B cell (primary cell): Measurements from ENCODE around the gene GLP2R. TPM values are rescaled to one million over a fixed set of nuclear protein-coding genes. Genes with fewer than 3 reads are reported as not detected.

Experiments used
- ATAC-seq: fragments of 200-7000 bp; cut with Tn5 transposase; one replicate; pipeline ENCODE4 v1.10.0; 2021; ENCODE audit warnings: low read depth, mild to moderate bottlenecking, moderate number of reproducible peaks, moderate library complexity
- CTCF ChIA-PET: fragments of 350-600 bp; sonication (Branson Sonifier 250); formaldehyde crosslinking; loops from one replicate; lab custom pipeline; 2021; ENCODE audit warnings: antibody characterized with exemption, inconsistent platforms; lab: Charles Lee
- POLR2A ChIA-PET: fragments of 350-600 bp; sonication (Branson Sonifier 250); formaldehyde crosslinking; loops from one replicate; lab custom pipeline; 2021; ENCODE audit warnings: antibody characterized with exemption; lab: Charles Lee
- DNase-seq: peaks from one replicate; pipeline ENCODE4 v3.0.0; 2013
- H2AFZ ChIP-seq: 2 replicates; pipeline ENCODE4 v1.6.1; 2012; ENCODE audit warnings: mild to moderate bottlenecking, low read depth, low read length; ENCODE audit not compliant: insufficient read depth, poor library complexity, severe bottlenecking
- H3K27ac ChIP-seq, 2 donors: 1 replicate in 1 of 2; 2 replicates in 1 of 2; pipeline ENCODE4 v1.5.1; 2012 to 2013; ENCODE audit warnings: low read length in 2 of 2, mild to moderate bottlenecking in 2 of 2, moderate library complexity in 1 of 2
- H3K27me3 ChIP-seq, 4 experiments: fragments of 200-600 bp in 1 of 4; sonication (generic) in 1 of 4; replicated peaks in 1 of 4; 1 replicate in 2 of 4; 2 replicates in 2 of 4; pipeline versions ENCODE4 v1.6.1 to v1.7.0; 2013 to 2016; ENCODE audit warnings: low read length in 3 of 4, mild to moderate bottlenecking in 2 of 4, mixed read lengths in 1 of 4, moderate library complexity in 1 of 4; ENCODE audit not compliant: insufficient read depth in 4 of 4, control insufficient read depth in 3 of 4; ENCODE audit errors: control extremely low read depth in 1 of 4
- H3K36me3 ChIP-seq, 2 experiments: replicated peaks in 1 of 2; 1 replicate in 1 of 2; 2 replicates in 1 of 2; pipeline versions ENCODE4 v1.6.1 to v1.7.1; 2013; ENCODE audit warnings: low read length in 1 of 2; ENCODE audit not compliant: insufficient read depth in 2 of 2, control insufficient read depth in 1 of 2; ENCODE audit errors: control extremely low read depth in 1 of 2, extremely low read depth in 1 of 2
- H3K4me1 ChIP-seq, 2 donors: fragments of 200-600 bp in 1 of 2; sonication (generic) in 1 of 2; 1 replicate in 1 of 2; 2 replicates in 1 of 2; pipeline versions ENCODE4 v1.5.1 to v1.6.1; 2013 to 2017; ENCODE audit warnings: low read length in 2 of 2; ENCODE audit not compliant: control insufficient read depth in 2 of 2, insufficient read depth in 2 of 2
- H3K4me2 ChIP-seq: replicated peaks from 2 replicates; pipeline ENCODE3; 2012; ENCODE audit warnings: mild to moderate bottlenecking, low read depth, low read length; ENCODE audit not compliant: poor library complexity, severe bottlenecking
- H3K4me3 ChIP-seq, 5 experiments: fragments of 200-600 bp in 1 of 5; sonication (generic) in 1 of 5; 1 replicate in 3 of 5; 2 replicates in 2 of 5; pipeline versions ENCODE4 v1.5.1 to v1.7.0; 2011 to 2016; ENCODE audit warnings: low read length in 4 of 5, mild to moderate bottlenecking in 4 of 5, low read depth in 2 of 5, control low read depth in 1 of 5, moderate library complexity in 1 of 5; ENCODE audit not compliant: insufficient read depth in 1 of 5; ENCODE audit errors: control extremely low read depth in 1 of 5, extremely low read depth in 1 of 5
- H3K79me2 ChIP-seq: fragments of 200-600 bp; sonication (generic); one replicate; pipeline ENCODE4 v1.6.0; 2016; ENCODE audit warnings: low read length; ENCODE audit not compliant: control insufficient read depth, insufficient read depth
- H3K9ac ChIP-seq: fragments of 200-600 bp; sonication (generic); 2 replicates; pipeline ENCODE4 v1.6.1; 2017; ENCODE audit warnings: mild to moderate bottlenecking, low read length, moderate library complexity
- H3K9me3 ChIP-seq, 3 donors: one replicate each; pipeline versions ENCODE4 v1.6.1 to v1.7.1; 2013; ENCODE audit warnings: low read length in 2 of 3; ENCODE audit not compliant: control insufficient read depth in 2 of 3, insufficient read depth in 1 of 3; ENCODE audit errors: control extremely low read depth in 1 of 3
- H4K20me1 ChIP-seq: 2 replicates; pipeline ENCODE4 v1.6.0; 2012; ENCODE audit warnings: mild to moderate bottlenecking, low read length; ENCODE audit not compliant: insufficient read depth, control insufficient read depth, poor library complexity, severe bottlenecking
- H3K27ac Mint-ChIP-seq: one replicate; pipeline ENCODE4 v1.8.0; 2021; ENCODE audit warnings: mixed read lengths
- H3K27me3 Mint-ChIP-seq: one replicate; pipeline ENCODE4 v1.8.0; 2021; ENCODE audit warnings: mixed read lengths
- H3K4me1 Mint-ChIP-seq: one replicate; pipeline ENCODE4 v1.8.0; 2021; ENCODE audit warnings: mixed read lengths
- H3K4me3 Mint-ChIP-seq: one replicate; pipeline ENCODE4 v1.8.0; 2021; ENCODE audit warnings: mixed read lengths
- H3K9me3 Mint-ChIP-seq: one replicate; pipeline ENCODE4 v1.8.0; 2022; ENCODE audit warnings: mixed read lengths; ENCODE audit not compliant: insufficient read depth
- CTCF ChIP-seq: fragments of 200-600 bp; IDR thresholded peaks from one replicate; pipeline ENCODE4 v1.8.0; 2022; ENCODE audit warnings: antibody characterized with exemption, mild to moderate bottlenecking
- EZH2 ChIP-seq: IDR thresholded peaks from 2 replicates; pipeline ENCODE4 v1.6.1; 2012; ENCODE audit warnings: borderline replicate concordance, low read depth, mild to moderate bottlenecking, moderate library complexity, low read length; ENCODE audit not compliant: insufficient read depth, poor library complexity, severe bottlenecking
- WGBS: methylation state at CpG from one replicate; pipeline ENCODE4 v1.1.5; 2013; ENCODE audit warnings: missing lambda C conversion rate; ENCODE audit not compliant: insufficient coverage; 5-methylcytosine and 5-hydroxymethylcytosine counted together
- intact Hi-C: fragments of 100-400 bp; cut with micrococcal nuclease; formaldehyde crosslinking; loops from one replicate; pipeline ENCODE4 v1.10.0; 2022
- polyA plus RNA-seq: library from polyadenylated mRNA; depleted of rRNA; stranded (reverse); fragments of >200 nt; gene quantifications from 2 replicates; pipeline ENCODE4 v1.2.3, GENCODE V29; 2012
- total RNA-seq, 2 donors: library from RNA; stranded (reverse); fragments of 120-200 nt in 1 of 2; gene quantifications; 1 replicate in 1 of 2; 2 replicates in 1 of 2; pipeline versions ENCODE4 v1.2.3 to v1.2.4, GENCODE V29; 2013 to 2022

The GLP2R gene
- total and polyA plus RNA-seq, 2 donors (not counting 1 experiment from before 2014, with no cell fraction given), result not detected

GRCh38 chr17:9792181-9792840 lies 33.4 kb upstream of the GLP2R start:
- no peak overlapping the region for H3K4me2 ChIP-seq
- ATAC-seq, result no peak
- no peaks in the 10 kb centered on the region for H3K4me1 ChIP-seq
- no peak overlapping the region for H3K4me3 Mint-ChIP-seq
- no peak overlapping the region for H3K27ac ChIP-seq
- ChIA-PET CTCF (interaction anchor here (0.6 kb wide), 1 partner anchor 63 kb away, joined by 3 read pairs; no protein-coding TSS in a partner anchor), POLR2A (no interaction called here)
- H3K27ac Mint-ChIP-seq, result no peak overlapping the region
- H4K20me1 ChIP-seq, result no peaks in the 10 kb centered on the region
- H3K4me3 ChIP-seq, result no peak overlapping the region
- no peaks in the 10 kb centered on the region for H3K4me1 Mint-ChIP-seq
- H3K79me2 ChIP-seq, result no peaks in the 10 kb centered on the region
- intact Hi-C loops, result no loop called here
- no peaks in the 10 kb centered on the region for H3K36me3 ChIP-seq
- peaks cover 11% of the 10 kb centered on the region for H3K27me3 Mint-ChIP-seq
- H2AFZ ChIP-seq, result no peak overlapping the region
- peaks cover 0 to 2% (median 0%) of the 10 kb centered on the region in 4 experiments for H3K27me3 ChIP-seq
- no peaks in the 10 kb centered on the region for H3K9me3 ChIP-seq
- no peak for DNase-seq
- 93% methylated on average over 9 of the region's 15 CpGs for WGBS
- no peaks in the 10 kb centered on the region for H3K9me3 Mint-ChIP-seq
- no peak overlapping the region for H3K9ac ChIP-seq
- TF ChIP-seq EZH2, result no peak
- TF ChIP-seq CTCF, result no peak

- H3K4me2 ChIP-seq, result no peak overlapping the region
- Mint-ChIP-seq H3K27ac (no peak overlapping the region), H3K4me1 (no peaks in the 10 kb centered on the region), H3K4me3 (no peak overlapping the region), H3K9me3 (no peaks in the 10 kb centered on the region), H3K27me3 (peaks cover 23% of the 10 kb centered on the region)
- peaks cover 0 to 4% (median 0%) of the 10 kb centered on the region in 3 donors for H3K9me3 ChIP-seq
- no peaks in the 10 kb centered on the region for H3K79me2 ChIP-seq
- peaks cover 0 to 6% (median 0%) of the 10 kb centered on the region in 4 experiments for H3K27me3 ChIP-seq
- no peak overlapping the region for H3K4me3 ChIP-seq
- no peaks in the 10 kb centered on the region for H3K4me1 ChIP-seq
- WGBS, result 83% methylated on average over 3 of the region's 3 CpGs
- H4K20me1 ChIP-seq, result no peaks in the 10 kb centered on the region
- no peaks in the 10 kb centered on the region for H3K36me3 ChIP-seq
- intact Hi-C loops, result no loop called here
- ChIA-PET POLR2A (no interaction called here), CTCF (no interaction called here)
- no peak overlapping the region for H3K27ac ChIP-seq
- no peak for DNase-seq
- no peak overlapping the region for H3K9ac ChIP-seq
- H2AFZ ChIP-seq, result no peak overlapping the region
- no peak for ATAC-seq
- TF ChIP-seq CTCF (no peak), EZH2 (no peak)
Measured at GRCh38 chr17:9798008-9798407, 27.7 kb upstream of the GLP2R start.
